BJ (cell line): ENCODE measurements around the gene EIF3J. TPM values are rescaled to one million over a fixed set of nuclear protein-coding genes. Genes with fewer than 3 reads are reported as not detected.

Source experiments
- CTCF ChIA-PET: fragments of 350-600 bp; formaldehyde crosslinking; extraction: SDS; loops from one replicate; lab custom pipeline; 2021; ENCODE audit warnings: antibody characterized with exemption, inconsistent platforms; lab: Yijun Ruan, JAX
- POLR2A ChIA-PET: fragments of 300-600 bp; sonication (Branson Sonifier 250); formaldehyde crosslinking; extraction: SDS; loops from one replicate; lab custom pipeline; 2021; ENCODE audit warnings: antibody characterized with exemption; lab: Charles Lee
- DNase-seq: peaks from one replicate; pipeline ENCODE4 v3.0.0-alpha.2; 2011; ENCODE audit warnings: low read depth
- H3K27me3 ChIP-seq: 2 replicates; pipeline ENCODE4 v1.6.0; 2011; ENCODE audit warnings: low read length; ENCODE audit not compliant: control insufficient read depth, insufficient read depth
- H3K36me3 ChIP-seq: 2 replicates; pipeline ENCODE4 v1.5.1; 2011; ENCODE audit warnings: low read length; ENCODE audit not compliant: control insufficient read depth, insufficient read depth
- H3K4me3 ChIP-seq: 2 replicates; pipeline ENCODE4 v1.5.1; 2011; ENCODE audit warnings: low read depth, mild to moderate bottlenecking, control low read depth, low read length
- CTCF ChIP-seq: IDR thresholded peaks from 2 replicates; pipeline ENCODE4 v1.5.1; 2011; ENCODE audit warnings: low read depth, mild to moderate bottlenecking, control low read depth, inconsistent platforms, low read length, moderate library complexity; ENCODE audit not compliant: insufficient read depth
- polyA plus RNA-seq: library from polyadenylated mRNA; depleted of rRNA; stranded (reverse); fragments of >200 nt; gene quantifications from 2 replicates; pipeline ENCODE4 v1.2.3, GENCODE V29; 2011

Gene EIF3J
- polyA plus RNA-seq, 1 experiment = 22.5 TPM

- CTCF ChIA-PET = interaction anchor here (0.6 to 1.6 kb wide), 9 partner anchors 9 to 195 kb away, joined by 3 to 10 read pairs (median 4); partner anchors contain the start of gene TRIM69
These were observed 56.2 kb downstream of the EIF3J start for GRCh38 chr15:44593042-44593736.

GRCh38 chr15:44595246-44595645, 58.3 kb downstream of the EIF3J start:
- CTCF ChIA-PET = interaction anchor here (0.6 kb wide), 1 partner anchor 45 kb away, joined by 3 read pairs; no protein-coding TSS in a partner anchor
- POLR2A ChIA-PET = no interaction called here
- TF ChIP-seq CTCF = no peak
- H3K4me3 ChIP-seq = no peak overlapping the region
- no peaks in the 10 kb centered on the region for H3K27me3 ChIP-seq
- H3K36me3 ChIP-seq = peaks cover 13% of the 10 kb centered on the region
- DNase-seq = no peak

More at GRCh38 chr15:44593042-44593736, 56.2 kb downstream of the EIF3J start:
- TF ChIP-seq CTCF = peak; percentile 41
- Histone ChIP-seq H3K36me3 (peaks cover 13% of the 10 kb centered on the region), H3K4me3 (no peak overlapping the region), H3K27me3 (no peaks in the 10 kb centered on the region)
- POLR2A ChIA-PET = no interaction called here
- DNase-seq = no peak

GRCh38 chr15:44595656-44596510, 58.9 kb downstream of the EIF3J start:
- H3K36me3 ChIP-seq = peaks cover 13% of the 10 kb centered on the region
- CTCF ChIA-PET = interaction anchor here (0.6 to 1.2 kb wide), 2 partner anchors 20 to 45 kb away, joined by 3 read pairs; no protein-coding TSS in a partner anchor
- POLR2A ChIA-PET = no interaction called here
- no peaks in the 10 kb centered on the region for H3K27me3 ChIP-seq
- H3K4me3 ChIP-seq = no peak overlapping the region
- TF ChIP-seq CTCF = no peak
- DNase-seq = no peak

- no peak for DNase-seq
- CTCF ChIA-PET = interaction anchor here (0.6 to 1.2 kb wide), 3 partner anchors 21 to 658 kb away, joined by 3 to 5 read pairs (median 3); partner anchors contain the start of gene TRIM69
- H3K27me3 ChIP-seq = no peaks in the 10 kb centered on the region
- POLR2A ChIA-PET = interaction anchor here (0.6 kb wide), 1 partner anchor 37 kb away, joined by 7 read pairs; no protein-coding TSS in a partner anchor
- no peak for TF ChIP-seq CTCF
- peaks cover 13% of the 10 kb centered on the region for H3K36me3 ChIP-seq
- no peak overlapping the region for H3K4me3 ChIP-seq
These were observed 59.6 kb downstream of the EIF3J start for GRCh38 chr15:44596511-44597010.
